GM13977 (cell line): ENCODE measurements around the gene KCNE4.
"Not testable (repeated sequence)": the region's sequence is repeated elsewhere in the genome, so short reads cannot be mapped to it uniquely, and the experiment has no call there.

Experiments used
- DNase-seq: peaks from one replicate; pipeline ENCODE4 v3.0.0; 2012; ENCODE audit warnings: low spot score
- in situ Hi-C: fragments of 300-500 bp; cut with MboI; formaldehyde crosslinking; loops from one replicate; pipeline ENCODE4 v1.12.0; 2022; ENCODE audit warnings: low sequenced_read_pairs, low pct_unique_long_range_greater_than_20kb, mixed read lengths, inconsistent platforms; ENCODE audit not compliant: unreplicated experiment
- TF ChIP-seq, protein P1 (sequence below): IDR thresholded peaks from 2 replicates; pipeline ENCODE4 v1.5.1; 2012; ENCODE audit warnings: mild to moderate bottlenecking, control low read depth; ENCODE audit not compliant: insufficient read depth; ENCODE audit errors: extremely low read depth, missing control alignments

The KCNE4 gene

DNA sequence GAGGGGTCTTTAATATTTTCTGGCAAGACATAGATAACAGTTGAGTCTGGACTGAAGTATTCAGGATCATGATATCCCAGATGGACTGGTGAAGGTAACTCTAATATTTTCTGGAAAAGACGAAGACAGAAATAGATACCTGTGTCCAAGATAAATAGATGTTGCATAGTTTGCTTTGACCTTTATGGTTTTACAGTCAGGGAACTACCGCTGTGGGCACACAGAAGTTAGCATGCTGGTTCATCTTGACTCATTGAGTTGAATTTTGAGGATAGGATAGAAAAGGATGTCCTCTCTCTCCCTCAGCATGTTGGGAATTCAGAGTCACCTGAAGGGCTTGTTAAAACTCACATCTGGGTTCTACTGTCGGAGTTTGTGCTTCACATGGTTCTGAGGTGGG, 20.8 kb downstream of the KCNE4 start:
- no peak for DNase-seq
- TF ChIP-seq, protein P1, sequence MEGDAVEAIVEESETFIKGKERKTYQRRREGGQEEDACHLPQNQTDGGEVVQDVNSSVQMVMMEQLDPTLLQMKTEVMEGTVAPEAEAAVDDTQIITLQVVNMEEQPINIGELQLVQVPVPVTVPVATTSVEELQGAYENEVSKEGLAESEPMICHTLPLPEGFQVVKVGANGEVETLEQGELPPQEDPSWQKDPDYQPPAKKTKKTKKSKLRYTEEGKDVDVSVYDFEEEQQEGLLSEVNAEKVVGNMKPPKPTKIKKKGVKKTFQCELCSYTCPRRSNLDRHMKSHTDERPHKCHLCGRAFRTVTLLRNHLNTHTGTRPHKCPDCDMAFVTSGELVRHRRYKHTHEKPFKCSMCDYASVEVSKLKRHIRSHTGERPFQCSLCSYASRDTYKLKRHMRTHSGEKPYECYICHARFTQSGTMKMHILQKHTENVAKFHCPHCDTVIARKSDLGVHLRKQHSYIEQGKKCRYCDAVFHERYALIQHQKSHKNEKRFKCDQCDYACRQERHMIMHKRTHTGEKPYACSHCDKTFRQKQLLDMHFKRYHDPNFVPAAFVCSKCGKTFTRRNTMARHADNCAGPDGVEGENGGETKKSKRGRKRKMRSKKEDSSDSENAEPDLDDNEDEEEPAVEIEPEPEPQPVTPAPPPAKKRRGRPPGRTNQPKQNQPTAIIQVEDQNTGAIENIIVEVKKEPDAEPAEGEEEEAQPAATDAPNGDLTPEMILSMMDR = no peak
- in situ Hi-C loops = no loop called here

DNA sequence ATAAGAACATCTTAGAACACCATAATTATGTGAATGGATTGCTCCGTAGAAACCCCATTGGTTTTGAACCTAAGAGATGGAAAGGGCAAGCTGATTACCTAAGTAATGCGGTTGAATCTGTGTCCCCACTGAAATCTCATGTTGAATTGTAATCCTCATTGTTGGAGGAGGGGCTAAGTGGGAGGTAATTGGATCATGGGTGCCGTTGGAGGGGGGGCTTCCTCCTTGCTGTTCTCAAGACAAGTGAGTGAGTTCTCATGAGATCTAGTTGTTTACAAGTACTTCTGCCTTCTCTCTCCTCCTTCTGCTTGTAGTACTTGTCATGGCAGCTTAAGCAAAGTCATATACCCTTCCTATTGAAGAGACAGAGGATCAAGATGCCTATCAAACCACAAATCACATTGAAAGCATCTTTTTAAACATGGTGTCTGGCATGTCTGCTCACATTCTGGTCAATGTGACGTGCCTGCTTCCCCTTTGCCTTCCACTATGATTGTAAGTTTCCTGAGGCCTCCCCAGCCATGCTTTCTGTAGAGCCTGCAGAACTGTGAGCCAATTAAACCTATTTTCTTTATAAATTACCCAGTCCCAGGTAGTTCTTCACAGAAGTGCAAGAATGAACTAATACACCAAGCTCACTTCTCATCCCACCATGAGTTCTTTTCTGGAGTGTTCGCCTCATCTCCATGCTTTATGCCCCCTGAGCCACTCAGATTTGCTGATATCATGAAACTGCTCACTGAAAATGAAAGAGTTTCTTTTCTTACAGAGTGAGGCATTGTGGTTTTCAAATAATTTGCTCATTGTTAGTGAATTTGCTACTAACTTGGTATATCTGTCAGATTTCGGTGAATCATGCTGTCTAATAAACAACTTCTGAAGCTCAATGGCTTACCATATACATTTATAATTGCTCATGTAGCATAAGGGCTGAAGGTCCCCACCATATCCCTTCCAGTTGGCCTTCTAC, 23.6 kb downstream of the KCNE4 start:
- no peak for DNase-seq
- TF ChIP-seq, protein P1 = no peak
- in situ Hi-C loops = no loop called here

DNA sequence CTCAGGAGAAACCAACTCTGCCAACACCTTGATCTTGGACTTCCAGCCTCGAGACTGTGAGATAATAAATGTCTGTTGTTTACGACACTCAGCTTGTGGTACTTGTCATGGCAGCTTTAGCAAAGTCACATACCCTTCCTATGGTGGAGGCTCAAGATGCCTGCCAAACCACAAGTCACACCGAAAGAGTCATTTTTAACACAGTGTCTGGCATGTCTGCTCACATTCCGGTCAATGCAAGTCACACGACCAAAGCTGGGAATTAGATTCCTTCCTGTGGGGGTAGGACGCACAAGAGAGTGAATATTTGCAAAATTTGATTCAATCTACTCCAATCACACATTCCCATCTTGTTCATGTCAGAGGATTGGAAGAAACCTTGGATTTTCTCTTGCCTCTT, 24.6 kb downstream of the KCNE4 start:
- TF ChIP-seq, protein P1 = no peak
- in situ Hi-C loops = no loop called here
- no peak for DNase-seq

DNA sequence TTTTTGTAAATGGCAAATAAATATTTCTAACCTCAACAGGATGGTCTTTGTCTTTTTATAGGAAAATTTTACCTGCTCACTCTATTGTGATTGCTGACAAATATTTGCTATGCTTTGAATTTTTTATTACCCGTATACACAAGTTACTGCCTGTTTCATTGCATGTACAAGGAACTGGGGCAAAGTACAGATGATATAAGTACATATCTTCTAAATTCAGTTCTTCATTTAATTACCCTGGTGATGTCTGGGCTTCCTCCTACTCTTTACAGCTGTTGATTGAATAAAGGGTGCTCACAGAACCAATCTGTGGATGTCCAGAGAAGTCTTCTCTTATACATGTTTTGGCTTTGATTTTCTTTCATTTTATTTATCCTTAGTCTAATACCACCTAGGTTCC, 26.5 kb downstream of the KCNE4 start:
- no peak for DNase-seq
- in situ Hi-C loops = no loop called here
- TF ChIP-seq, protein P1 = no peak

DNA sequence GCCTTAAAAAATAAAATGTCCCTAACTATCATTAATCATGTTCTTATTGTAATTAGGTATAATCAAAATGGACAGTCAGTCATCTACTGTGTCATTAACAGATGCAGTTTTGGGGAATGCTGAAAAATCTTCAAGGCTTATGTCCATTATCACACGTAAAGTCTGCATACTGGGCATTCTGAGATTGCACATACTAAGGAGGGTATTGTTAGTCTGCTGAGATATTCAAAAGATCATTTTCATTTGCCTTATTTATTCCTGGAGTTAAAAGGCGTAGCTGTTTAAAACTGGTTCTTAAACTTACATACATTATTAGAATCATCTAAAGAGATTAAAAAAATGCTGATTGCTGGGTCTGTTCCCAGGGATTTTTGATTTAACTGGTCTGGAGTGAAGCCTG, 27.4 kb downstream of the KCNE4 start:
- TF ChIP-seq, protein P1 = no peak
- in situ Hi-C loops = no loop called here
- DNase-seq = no peak

DNA sequence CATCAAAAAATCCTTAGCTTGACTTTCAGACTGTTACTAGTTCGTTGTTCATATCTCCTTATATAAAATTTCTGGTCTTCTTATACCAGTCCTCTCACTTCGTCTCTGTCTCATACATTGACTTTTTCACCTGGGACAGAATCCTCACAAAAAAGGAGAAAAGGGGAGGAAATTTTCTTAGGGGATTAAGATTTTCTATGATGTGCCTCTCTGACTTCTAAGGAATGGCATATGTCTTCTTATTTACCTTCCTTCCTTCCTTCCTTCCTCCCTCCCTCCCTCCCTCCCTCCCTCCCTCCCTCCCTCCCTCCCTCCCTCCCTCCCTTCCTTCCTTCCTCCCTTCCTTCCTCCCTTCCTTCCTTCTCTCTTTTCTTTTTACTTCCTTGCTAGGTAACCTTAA, 27.9 kb downstream of the KCNE4 start:
- TF ChIP-seq, protein P1 = no peak

DNA sequence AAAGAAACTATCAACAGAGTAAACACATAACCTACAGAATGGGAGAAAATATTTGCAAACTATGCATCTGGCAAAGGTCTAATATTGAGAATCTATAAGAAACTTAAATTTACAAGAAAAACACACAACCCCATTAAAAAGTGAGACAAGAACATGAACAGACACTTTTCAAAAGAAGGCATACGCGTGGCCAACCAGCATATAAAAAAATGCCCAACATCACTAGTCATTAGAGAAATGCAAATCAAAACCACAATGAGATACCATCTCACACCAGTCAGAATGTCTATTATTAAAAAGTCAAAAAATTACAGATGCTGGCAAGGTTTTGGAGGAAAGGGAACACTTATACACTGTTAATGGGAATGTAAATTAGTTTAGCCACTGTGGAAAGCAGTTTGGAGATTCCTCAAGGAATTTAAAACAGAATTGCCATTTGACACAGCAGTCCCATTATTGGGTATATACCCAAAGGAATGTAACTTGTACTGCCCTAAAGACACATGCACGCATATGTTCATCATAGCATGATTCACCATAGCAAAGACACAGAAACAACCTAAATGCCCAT, 28.9 kb downstream of the KCNE4 start:
- DNase-seq, in situ Hi-C loops: not testable (repeated sequence)

More for the DNA sequence above, 27.9 kb downstream of the KCNE4 start:
- no peak for DNase-seq
- in situ Hi-C loops = no loop called here
